ENCODE measurements around the gene PLCB4. TPM values are rescaled to one million over a fixed set of nuclear protein-coding genes. Genes with fewer than 3 reads are reported as not detected.
A peak's percentile ranks its signal among the peaks of the same experiment; 100 is the strongest.

PLCB4 gene
- polyA plus RNA-seq, 1 donor, result 14.6 TPM

GRCh38 chr20:9403448-9403847, 334.6 kb downstream of the PLCB4 start:
- Histone ChIP-seq H3K36me3 (ENCODE audit: control insufficient read depth, insufficient read depth, low read length) (peaks cover 14% of the 10 kb centered on the region), H3K4me1 (ENCODE audit: control insufficient read depth, insufficient read depth, low read length) (no peaks in the 10 kb centered on the region), H3K9me3 (ENCODE audit: control insufficient read depth, low read depth, low read length) (no peaks in the 10 kb centered on the region), H3K27me3 (ENCODE audit: control insufficient read depth, insufficient read depth, low read length) (no peaks in the 10 kb centered on the region), H3K4me3 (ENCODE audit: low read length) (no peak overlapping the region), H3K27ac (ENCODE audit: low read length) (no peak overlapping the region)
- DNase-seq, result no peak

- peak; percentile 43 to 62 for DNase-seq
- H3K4me3 ChIP-seq (ENCODE audit: low read length), result no peak overlapping the region
- peaks cover 3% of the 10 kb centered on the region for H3K36me3 ChIP-seq (ENCODE audit: control insufficient read depth, insufficient read depth, low read length)
- no peak overlapping the region for H3K27ac ChIP-seq (ENCODE audit: low read length)
- no peaks in the 10 kb centered on the region for H3K27me3 ChIP-seq (ENCODE audit: control insufficient read depth, insufficient read depth, low read length)
- no peaks in the 10 kb centered on the region for H3K4me1 ChIP-seq (ENCODE audit: control insufficient read depth, insufficient read depth, low read length)
- 72% methylated on average over 3 of the region's 8 CpGs for WGBS (ENCODE audit: insufficient coverage, low lambda C conversion rate)
- H3K9me3 ChIP-seq (ENCODE audit: control insufficient read depth, low read depth, low read length), result no peaks in the 10 kb centered on the region
Observed at GRCh38 chr20:9407805-9408421, 339.0 kb downstream of the PLCB4 start.

DNA sequence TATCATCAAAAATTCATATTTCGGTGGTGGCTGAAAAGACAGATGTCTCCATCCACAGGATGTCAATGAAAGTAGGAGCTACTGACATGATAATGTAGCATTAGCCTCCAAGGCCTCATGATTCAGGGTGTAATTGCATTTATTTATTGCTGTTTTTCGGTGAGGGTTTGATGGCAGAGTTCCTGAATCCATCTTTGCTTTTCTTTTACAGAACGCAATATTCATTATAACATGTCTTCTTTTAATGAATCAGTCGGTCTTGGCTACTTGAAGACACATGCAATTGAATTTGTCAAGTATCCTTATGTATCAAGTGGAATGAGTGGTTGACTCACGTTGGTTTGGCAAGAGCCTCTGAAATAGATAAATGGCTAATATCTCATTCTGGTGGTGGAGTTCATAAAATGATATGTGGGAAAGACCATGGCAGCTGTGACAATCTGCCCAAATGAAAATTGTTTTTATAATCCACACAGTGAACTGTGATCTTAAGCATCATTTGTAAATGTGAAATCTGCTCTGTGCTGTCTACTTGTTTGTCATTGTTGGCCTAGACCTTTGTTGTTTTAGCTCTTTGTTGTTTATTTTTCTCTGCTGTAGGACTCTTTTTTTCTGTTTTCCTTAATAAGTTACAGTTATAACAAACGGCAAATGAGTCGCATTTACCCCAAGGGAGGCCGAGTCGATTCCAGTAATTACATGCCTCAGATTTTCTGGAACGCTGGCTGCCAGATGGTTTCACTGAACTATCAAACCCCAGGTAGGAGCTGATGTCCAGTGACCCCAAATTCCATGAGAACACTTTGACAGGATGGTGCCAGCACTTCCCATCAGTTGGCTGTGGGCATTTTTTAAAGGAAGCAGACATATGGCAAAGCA, 339.8 kb downstream of the PLCB4 start:
- DNase-seq, result no peak
- Histone ChIP-seq H3K4me1 (ENCODE audit: control insufficient read depth, insufficient read depth, low read length) (no peaks in the 10 kb centered on the region), H3K27me3 (ENCODE audit: control insufficient read depth, insufficient read depth, low read length) (no peaks in the 10 kb centered on the region), H3K9me3 (ENCODE audit: control insufficient read depth, low read depth, low read length) (no peaks in the 10 kb centered on the region), H3K4me3 (ENCODE audit: low read length) (no peak overlapping the region), H3K27ac (ENCODE audit: low read length) (no peak overlapping the region), H3K36me3 (ENCODE audit: control insufficient read depth, insufficient read depth, low read length) (peaks cover 3% of the 10 kb centered on the region)
- 90% methylated on average over 5 of the region's 10 CpGs for WGBS (ENCODE audit: insufficient coverage, low lambda C conversion rate)

- WGBS (ENCODE audit: insufficient coverage, low lambda C conversion rate), result no CpG with 5 or more reads among the region's 1 CpG
- H3K4me3 ChIP-seq (ENCODE audit: low read length), result no peak overlapping the region
- H3K27ac ChIP-seq (ENCODE audit: low read length), result no peak overlapping the region
- no peak for DNase-seq
- peaks cover 3% of the 10 kb centered on the region for H3K36me3 ChIP-seq (ENCODE audit: control insufficient read depth, insufficient read depth, low read length)
- no peaks in the 10 kb centered on the region for H3K27me3 ChIP-seq (ENCODE audit: control insufficient read depth, insufficient read depth, low read length)
- H3K4me1 ChIP-seq (ENCODE audit: control insufficient read depth, insufficient read depth, low read length), result no peaks in the 10 kb centered on the region
- no peaks in the 10 kb centered on the region for H3K9me3 ChIP-seq (ENCODE audit: control insufficient read depth, low read depth, low read length)
Observed at GRCh38 chr20:9409352-9409751, 340.5 kb downstream of the PLCB4 start.

DNA sequence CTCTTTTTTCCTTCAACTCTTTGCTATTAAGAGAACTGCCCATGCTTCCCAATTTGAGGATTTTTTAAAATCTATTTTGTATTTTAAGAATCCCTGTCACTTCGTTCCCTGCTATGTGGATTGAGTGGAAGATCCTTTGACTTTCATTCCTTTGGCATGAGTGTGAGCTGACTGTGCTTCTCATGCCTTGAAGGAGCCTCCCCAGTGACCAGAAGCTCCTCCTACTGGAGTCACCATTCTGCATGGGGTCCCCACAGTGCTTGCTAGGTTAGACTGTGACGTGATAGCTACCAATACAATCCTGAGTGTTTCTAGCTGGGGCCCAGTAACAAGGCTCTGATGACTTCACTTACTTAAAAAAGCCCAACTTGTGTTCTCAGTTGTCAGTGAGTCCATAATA, 341.1 kb downstream of the PLCB4 start:
- DNase-seq, result no peak
- H3K27ac ChIP-seq (ENCODE audit: low read length), result no peak overlapping the region
- no peak overlapping the region for H3K4me3 ChIP-seq (ENCODE audit: low read length)
- WGBS (ENCODE audit: insufficient coverage, low lambda C conversion rate), result 71% methylated on average over 1 of the region's 2 CpGs
- peaks cover 3% of the 10 kb centered on the region for H3K36me3 ChIP-seq (ENCODE audit: control insufficient read depth, insufficient read depth, low read length)
- no peaks in the 10 kb centered on the region for H3K27me3 ChIP-seq (ENCODE audit: control insufficient read depth, insufficient read depth, low read length)
- H3K9me3 ChIP-seq (ENCODE audit: control insufficient read depth, low read depth, low read length), result no peaks in the 10 kb centered on the region
- H3K4me1 ChIP-seq (ENCODE audit: control insufficient read depth, insufficient read depth, low read length), result no peaks in the 10 kb centered on the region

DNA sequence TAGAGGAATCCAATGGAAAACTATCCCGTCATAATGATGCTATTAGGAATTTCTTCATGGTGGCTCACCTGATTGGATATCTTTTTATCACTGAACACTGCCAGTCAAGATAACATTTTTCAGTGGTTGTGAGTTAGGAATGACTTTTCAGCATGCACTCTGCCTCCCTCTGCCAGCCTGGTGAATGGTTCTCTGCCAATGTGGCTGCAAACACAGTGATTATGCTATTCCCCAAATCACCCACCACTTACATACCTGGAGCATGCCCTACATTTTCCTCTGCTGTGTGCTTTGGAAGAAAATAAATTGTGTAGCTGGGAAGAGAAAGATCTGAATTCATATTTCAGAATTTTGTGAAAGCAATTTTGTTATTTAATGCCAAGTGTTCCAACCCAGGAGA, 342.9 kb downstream of the PLCB4 start:
- H3K4me3 ChIP-seq (ENCODE audit: low read length), result no peak overlapping the region
- no peaks in the 10 kb centered on the region for H3K9me3 ChIP-seq (ENCODE audit: control insufficient read depth, low read depth, low read length)

DNA sequence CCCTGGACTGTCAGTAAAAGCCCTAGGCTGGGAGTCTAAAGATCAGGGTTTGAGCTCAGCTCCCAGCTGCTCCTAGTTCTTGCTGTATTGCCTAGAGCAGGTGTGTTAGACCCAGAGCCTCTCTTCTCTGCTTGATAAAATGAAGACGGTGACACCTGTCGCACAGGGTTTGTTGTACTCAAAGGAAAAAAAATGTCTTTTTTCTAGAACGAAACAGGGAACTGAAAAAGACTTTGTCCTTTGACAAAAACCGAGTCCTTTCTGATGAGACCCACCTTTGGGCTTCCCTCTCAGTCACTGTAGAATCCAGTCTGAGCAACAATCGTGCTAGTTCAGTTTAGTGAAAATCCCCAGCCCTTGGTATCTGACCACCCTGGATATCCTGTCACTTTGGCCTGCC, 343.4 kb downstream of the PLCB4 start:
- no peaks in the 10 kb centered on the region for H3K27me3 ChIP-seq (ENCODE audit: control insufficient read depth, insufficient read depth, low read length)
- no peak overlapping the region for H3K4me3 ChIP-seq (ENCODE audit: low read length)
- DNase-seq, result no peak
- peaks cover 3% of the 10 kb centered on the region for H3K36me3 ChIP-seq (ENCODE audit: control insufficient read depth, insufficient read depth, low read length)
- H3K9me3 ChIP-seq (ENCODE audit: control insufficient read depth, low read depth, low read length), result no peaks in the 10 kb centered on the region
- 60% methylated on average over 1 of the region's 5 CpGs for WGBS (ENCODE audit: insufficient coverage, low lambda C conversion rate)
- H3K4me1 ChIP-seq (ENCODE audit: control insufficient read depth, insufficient read depth, low read length), result no peaks in the 10 kb centered on the region
- H3K27ac ChIP-seq (ENCODE audit: low read length), result no peak overlapping the region

More for the DNA sequence above, 342.9 kb downstream of the PLCB4 start:
- Histone ChIP-seq H3K27me3 (ENCODE audit: control insufficient read depth, insufficient read depth, low read length) (no peaks in the 10 kb centered on the region), H3K4me1 (ENCODE audit: control insufficient read depth, insufficient read depth, low read length) (no peaks in the 10 kb centered on the region), H3K36me3 (ENCODE audit: control insufficient read depth, insufficient read depth, low read length) (peaks cover 3% of the 10 kb centered on the region), H3K27ac (ENCODE audit: low read length) (no peak overlapping the region)
- WGBS (ENCODE audit: insufficient coverage, low lambda C conversion rate), result no CpG with 5 or more reads among the region's 1 CpG
- DNase-seq, result no peak

GRCh38 chr20:9413001-9413400, 344.1 kb downstream of the PLCB4 start:
- H3K9me3 ChIP-seq (ENCODE audit: control insufficient read depth, low read depth, low read length), result no peaks in the 10 kb centered on the region
- no peak overlapping the region for H3K4me3 ChIP-seq (ENCODE audit: low read length)
- no peak overlapping the region for H3K27ac ChIP-seq (ENCODE audit: low read length)
- peaks cover 3% of the 10 kb centered on the region for H3K36me3 ChIP-seq (ENCODE audit: control insufficient read depth, insufficient read depth, low read length)
- DNase-seq, result no peak
- no CpG with 5 or more reads among the region's 10 CpGs for WGBS (ENCODE audit: insufficient coverage, low lambda C conversion rate)
- no peaks in the 10 kb centered on the region for H3K4me1 ChIP-seq (ENCODE audit: control insufficient read depth, insufficient read depth, low read length)
- no peaks in the 10 kb centered on the region for H3K27me3 ChIP-seq (ENCODE audit: control insufficient read depth, insufficient read depth, low read length)

- Histone ChIP-seq H3K4me1 (ENCODE audit: control insufficient read depth, insufficient read depth, low read length) (no peaks in the 10 kb centered on the region), H3K36me3 (ENCODE audit: control insufficient read depth, insufficient read depth, low read length) (no peaks in the 10 kb centered on the region), H3K27ac (ENCODE audit: low read length) (no peak overlapping the region), H3K4me3 (ENCODE audit: low read length) (no peak overlapping the region), H3K27me3 (ENCODE audit: control insufficient read depth, insufficient read depth, low read length) (no peaks in the 10 kb centered on the region), H3K9me3 (ENCODE audit: control insufficient read depth, low read depth, low read length) (no peaks in the 10 kb centered on the region)
- WGBS (ENCODE audit: insufficient coverage, low lambda C conversion rate), result no CpG with 5 or more reads among the region's 2 CpGs
- no peak for DNase-seq
Observed at GRCh38 chr20:9415426-9415825, 346.5 kb downstream of the PLCB4 start.

GRCh38 chr20:9416421-9416820, 347.5 kb downstream of the PLCB4 start:
- no peaks in the 10 kb centered on the region for H3K36me3 ChIP-seq (ENCODE audit: control insufficient read depth, insufficient read depth, low read length)
- no peaks in the 10 kb centered on the region for H3K4me1 ChIP-seq (ENCODE audit: control insufficient read depth, insufficient read depth, low read length)
- H3K27me3 ChIP-seq (ENCODE audit: control insufficient read depth, insufficient read depth, low read length), result no peaks in the 10 kb centered on the region
- H3K9me3 ChIP-seq (ENCODE audit: control insufficient read depth, low read depth, low read length), result no peaks in the 10 kb centered on the region
- H3K4me3 ChIP-seq (ENCODE audit: low read length), result no peak overlapping the region
- WGBS (ENCODE audit: insufficient coverage, low lambda C conversion rate), result 100% methylated on average over 2 of the region's 3 CpGs
- DNase-seq, result no peak
- no peak overlapping the region for H3K27ac ChIP-seq (ENCODE audit: low read length)

GRCh38 chr20:9417665-9418064, 348.8 kb downstream of the PLCB4 start:
- H3K9me3 ChIP-seq (ENCODE audit: control insufficient read depth, low read depth, low read length), result no peaks in the 10 kb centered on the region
- peaks cover 6% of the 10 kb centered on the region for H3K36me3 ChIP-seq (ENCODE audit: control insufficient read depth, insufficient read depth, low read length)
- no peaks in the 10 kb centered on the region for H3K4me1 ChIP-seq (ENCODE audit: control insufficient read depth, insufficient read depth, low read length)
- no peak overlapping the region for H3K4me3 ChIP-seq (ENCODE audit: low read length)
- no peak overlapping the region for H3K27ac ChIP-seq (ENCODE audit: low read length)
- DNase-seq, result no peak
- H3K27me3 ChIP-seq (ENCODE audit: control insufficient read depth, insufficient read depth, low read length), result no peaks in the 10 kb centered on the region

Data from large intestine (tissue), 3 donors.